Mesothelial cell of epicardium (in vitro differentiated cells): ENCODE data around the gene YWHAQ. TPM values are rescaled to one million over a fixed set of nuclear protein-coding genes. Genes with fewer than 3 reads are reported as not detected.

ENCODE experiments used
- DNase-seq, 2 experiments: peaks; one replicate each; pipeline ENCODE4 v3.0.0; 2021; ENCODE audit warnings: low spot score in 2 of 2; ENCODE audit not compliant: unreplicated experiment in 2 of 2
- H3K27ac Mint-ChIP-seq: 2 replicates; pipeline ENCODE4 v1.8.0; 2021; ENCODE audit warnings: mixed read lengths
- H3K27me3 Mint-ChIP-seq: 2 replicates; pipeline ENCODE4 v1.8.0; 2021; ENCODE audit warnings: low read depth, mixed read lengths
- H3K36me3 Mint-ChIP-seq: 2 replicates; pipeline ENCODE4 v1.8.0; 2021; ENCODE audit warnings: mixed read lengths
- H3K4me1 Mint-ChIP-seq: 2 replicates; pipeline ENCODE4 v1.8.0; 2021; ENCODE audit warnings: mixed read lengths
- H3K4me3 Mint-ChIP-seq: 2 replicates; pipeline ENCODE4 v1.8.0; 2021; ENCODE audit warnings: mild to moderate bottlenecking, moderate library complexity, mixed read lengths
- H3K9me3 Mint-ChIP-seq: 2 replicates; pipeline ENCODE4 v1.8.0; 2021; ENCODE audit warnings: mixed read lengths
- CTCF ChIP-seq: fragments of 200-600 bp; sonication (generic); IDR thresholded peaks from one replicate; pipeline ENCODE4 v1.5.0; 2021; ENCODE audit warnings: antibody characterized with exemption; ENCODE audit not compliant: unreplicated experiment
- total RNA-seq: library from RNA; stranded (reverse); gene quantifications from 3 replicates; pipeline ENCODE4 v1.2.1, GENCODE V29; 2021

The YWHAQ gene
- total RNA-seq, 1 donor from 2014 or later, result 248 TPM

- peaks cover 6% of the 10 kb centered on the region for H3K4me1 Mint-ChIP-seq
- no peak overlapping the region for H3K4me3 Mint-ChIP-seq
- H3K27me3 Mint-ChIP-seq, result peaks cover 9% of the 10 kb centered on the region
- no peak for DNase-seq
- no peak for TF ChIP-seq CTCF
- no peaks in the 10 kb centered on the region for H3K36me3 Mint-ChIP-seq
- no peak overlapping the region for H3K27ac Mint-ChIP-seq
- H3K9me3 Mint-ChIP-seq, result peaks cover 5% of the 10 kb centered on the region
Measured at GRCh38 chr2:9674891-9675414, 44.2 kb upstream of the YWHAQ start.

- Mint-ChIP-seq H3K9me3 (peaks cover 5% of the 10 kb centered on the region), H3K4me3 (no peak overlapping the region), H3K36me3 (no peaks in the 10 kb centered on the region), H3K4me1 (peaks cover 6% of the 10 kb centered on the region), H3K27me3 (peaks cover 9% of the 10 kb centered on the region), H3K27ac (no peak overlapping the region)
- TF ChIP-seq CTCF, result no peak
- DNase-seq, result no peak
Measured at GRCh38 chr2:9673914-9674481, 43.2 kb upstream of the YWHAQ start.

- no peak for DNase-seq
- Mint-ChIP-seq H3K4me3 (no peak overlapping the region), H3K4me1 (no peaks in the 10 kb centered on the region), H3K36me3 (no peaks in the 10 kb centered on the region), H3K27ac (no peak overlapping the region), H3K9me3 (peaks cover 5% of the 10 kb centered on the region), H3K27me3 (peaks cover 10% of the 10 kb centered on the region)
- TF ChIP-seq CTCF, result no peak
Measured at GRCh38 chr2:9668687-9669345, 38.0 kb upstream of the YWHAQ start.

GRCh38 chr2:9667826-9668225 is 37.0 kb upstream of the YWHAQ start:
- Mint-ChIP-seq H3K9me3 (peaks cover 5% of the 10 kb centered on the region), H3K27ac (no peak overlapping the region), H3K4me1 (no peaks in the 10 kb centered on the region), H3K4me3 (no peak overlapping the region), H3K27me3 (peaks cover 14% of the 10 kb centered on the region), H3K36me3 (no peaks in the 10 kb centered on the region)
- no peak for DNase-seq
- TF ChIP-seq CTCF, result no peak

GRCh38 chr2:9666306-9666705 is 35.5 kb upstream of the YWHAQ start:
- H3K27ac Mint-ChIP-seq, result no peak overlapping the region

More at GRCh38 chr2:9666306-9666705, 35.5 kb upstream of the YWHAQ start:
- no peak overlapping the region for H3K4me3 Mint-ChIP-seq
- peaks cover 14% of the 10 kb centered on the region for H3K27me3 Mint-ChIP-seq
- H3K4me1 Mint-ChIP-seq, result no peaks in the 10 kb centered on the region
- no peak for TF ChIP-seq CTCF
- H3K36me3 Mint-ChIP-seq, result no peaks in the 10 kb centered on the region
- H3K9me3 Mint-ChIP-seq, result no peaks in the 10 kb centered on the region
- no peak for DNase-seq
